Measurements from ENCODE around the gene PTPRK.

Gene PTPRK

GRCh38 chr6:128520436-128521281 lies at the start of gene PTPRK:
PTPRK (minus strand) TSS chr6:128520599; CDS start chr6:128520358, 241 bp downstream.
- DNase-seq (ENCODE audit: low read depth, low spot score), result peak; percentile 96
- TF ChIP-seq, protein P1, sequence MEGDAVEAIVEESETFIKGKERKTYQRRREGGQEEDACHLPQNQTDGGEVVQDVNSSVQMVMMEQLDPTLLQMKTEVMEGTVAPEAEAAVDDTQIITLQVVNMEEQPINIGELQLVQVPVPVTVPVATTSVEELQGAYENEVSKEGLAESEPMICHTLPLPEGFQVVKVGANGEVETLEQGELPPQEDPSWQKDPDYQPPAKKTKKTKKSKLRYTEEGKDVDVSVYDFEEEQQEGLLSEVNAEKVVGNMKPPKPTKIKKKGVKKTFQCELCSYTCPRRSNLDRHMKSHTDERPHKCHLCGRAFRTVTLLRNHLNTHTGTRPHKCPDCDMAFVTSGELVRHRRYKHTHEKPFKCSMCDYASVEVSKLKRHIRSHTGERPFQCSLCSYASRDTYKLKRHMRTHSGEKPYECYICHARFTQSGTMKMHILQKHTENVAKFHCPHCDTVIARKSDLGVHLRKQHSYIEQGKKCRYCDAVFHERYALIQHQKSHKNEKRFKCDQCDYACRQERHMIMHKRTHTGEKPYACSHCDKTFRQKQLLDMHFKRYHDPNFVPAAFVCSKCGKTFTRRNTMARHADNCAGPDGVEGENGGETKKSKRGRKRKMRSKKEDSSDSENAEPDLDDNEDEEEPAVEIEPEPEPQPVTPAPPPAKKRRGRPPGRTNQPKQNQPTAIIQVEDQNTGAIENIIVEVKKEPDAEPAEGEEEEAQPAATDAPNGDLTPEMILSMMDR (IDR thresholded peaks at IDR 0.05; ENCODE audit: low read depth, low read length), result peak; percentile 28
- in situ Hi-C loops (cut with HindIII; ENCODE audit: low sequenced_read_pairs), result no loop called here
- H3K4me3 ChIP-seq (ENCODE audit: low read depth, low read length), result peak within 1 kb of the TSS; percentile 95

GRCh38 chr6:128567029-128567428 lies 46.6 kb upstream of the PTPRK start:
- TF ChIP-seq, protein P1 (IDR thresholded peaks at IDR 0.05; ENCODE audit: low read depth, low read length), result no peak
- no peak overlapping the region for H3K4me3 ChIP-seq (ENCODE audit: low read depth, low read length)
- DNase-seq (ENCODE audit: low read depth, low spot score), result peak; percentile 7

GRCh38 chr6:128560966-128561365 lies 40.6 kb upstream of the PTPRK start:
- DNase-seq (ENCODE audit: low read depth, low spot score), result no peak
- H3K4me3 ChIP-seq (ENCODE audit: low read depth, low read length), result no peak overlapping the region
- TF ChIP-seq, protein P1 (IDR thresholded peaks at IDR 0.05; ENCODE audit: low read depth, low read length), result no peak
- in situ Hi-C loops (cut with HindIII; ENCODE audit: low sequenced_read_pairs), result no loop called here

More at GRCh38 chr6:128567029-128567428, 46.6 kb upstream of the PTPRK start:
- in situ Hi-C loops (cut with HindIII; ENCODE audit: low sequenced_read_pairs), result no loop called here

GRCh38 chr6:128558924-128559323 lies 38.5 kb upstream of the PTPRK start:
- TF ChIP-seq, protein P1 (IDR thresholded peaks at IDR 0.05; ENCODE audit: low read depth, low read length), result no peak
- in situ Hi-C loops (cut with HindIII; ENCODE audit: low sequenced_read_pairs), result no loop called here
- no peak for DNase-seq (ENCODE audit: low read depth, low spot score)
- H3K4me3 ChIP-seq (ENCODE audit: low read depth, low read length), result no peak overlapping the region

- TF ChIP-seq, protein P1 (IDR thresholded peaks at IDR 0.05; ENCODE audit: low read depth, low read length), result no peak
- no peak overlapping the region for H3K4me3 ChIP-seq (ENCODE audit: low read depth, low read length)
- in situ Hi-C loops (cut with HindIII; ENCODE audit: low sequenced_read_pairs), result no loop called here
- no peak for DNase-seq (ENCODE audit: low read depth, low spot score)
Measured at GRCh38 chr6:128558021-128558420, 37.6 kb upstream of the PTPRK start.

GRCh38 chr6:128557081-128557480 lies 36.7 kb upstream of the PTPRK start:
- DNase-seq (ENCODE audit: low read depth, low spot score), result no peak
- in situ Hi-C loops (cut with HindIII; ENCODE audit: low sequenced_read_pairs), result no loop called here
- no peak overlapping the region for H3K4me3 ChIP-seq (ENCODE audit: low read depth, low read length)
- TF ChIP-seq, protein P1 (IDR thresholded peaks at IDR 0.05; ENCODE audit: low read depth, low read length), result no peak
